Activated CD8-positive, alpha-beta memory T cell treated with anti-CD3 and anti-CD28 coated beads, Interleukin-2, amount 50 U/mL, for 24 hours (primary cell): ENCODE measurements around the gene TTC4.

Experiments used
- DNase-seq: peaks from one replicate; pipeline ENCODE4 v3.0.0-alpha.2; 2020; ENCODE audit errors: extremely low read depth

TTC4 gene

GRCh38 chr1:54703471-54703870 is 12.2 kb upstream of the TTC4 start:
- DNase-seq: no peak

GRCh38 chr1:54705153-54705552 is 10.5 kb upstream of the TTC4 start:
- DNase-seq: no peak

GRCh38 chr1:54706419-54706818 is 9.2 kb upstream of the TTC4 start:
- no peak for DNase-seq

- no peak for DNase-seq
Observed at GRCh38 chr1:54708385-54708784, 7.3 kb upstream of the TTC4 start.

GRCh38 chr1:54709547-54710292 is 5.9 kb upstream of the TTC4 start:
- no peak for DNase-seq

- DNase-seq: no peak
Observed at GRCh38 chr1:54710434-54710833, 5.2 kb upstream of the TTC4 start.

GRCh38 chr1:54710841-54711240 is 4.8 kb upstream of the TTC4 start:
- no peak for DNase-seq

- DNase-seq: no peak
Observed at GRCh38 chr1:54711536-54711935, 4.1 kb upstream of the TTC4 start.

- no peak for DNase-seq
Observed at GRCh38 chr1:54714881-54715492, 674 bp upstream of the TTC4 start.

GRCh38 chr1:54716299-54717047 is 812 bp downstream of the TTC4 start:
- no peak for DNase-seq

- DNase-seq: no peak
Observed at GRCh38 chr1:54721719-54722118, 6.1 kb downstream of the TTC4 start.

- no peak for DNase-seq
Observed at GRCh38 chr1:54723985-54724384, 8.3 kb downstream of the TTC4 start.

GRCh38 chr1:54724771-54725170 is 9.1 kb downstream of the TTC4 start:
- no peak for DNase-seq

- no peak for DNase-seq
Observed at GRCh38 chr1:54728027-54728426, 12.4 kb downstream of the TTC4 start.

GRCh38 chr1:54736685-54737084 is 21.0 kb downstream of the TTC4 start:
- DNase-seq: no peak

- DNase-seq: no peak
Observed at GRCh38 chr1:54738244-54738643, 22.6 kb downstream of the TTC4 start.

- DNase-seq: no peak
Observed at GRCh38 chr1:54741531-54741930, 25.9 kb downstream of the TTC4 start.

- DNase-seq: no peak
Observed at GRCh38 chr1:54742282-54742681, 26.6 kb downstream of the TTC4 start.

- no peak for DNase-seq
Observed at GRCh38 chr1:54743416-54744226, 28.0 kb downstream of the TTC4 start.

GRCh38 chr1:54744696-54745095 is 29.0 kb downstream of the TTC4 start:
- DNase-seq: no peak

GRCh38 chr1:54745274-54745673 is 29.6 kb downstream of the TTC4 start:
- DNase-seq: no peak

GRCh38 chr1:54745864-54746263 is 30.2 kb downstream of the TTC4 start:
- DNase-seq: no peak
